ENCODE data around the gene CDH23.

CDH23 gene

GRCh38 chr10:71613877-71614276 lies 217.2 kb downstream of the CDH23 start:
- H3K4me3 ChIP-seq (ENCODE audit: low read length) = no peak overlapping the region
- H3K27me3 ChIP-seq (ENCODE audit: control insufficient read depth, insufficient read depth, low read length) = no peaks in the 10 kb centered on the region
- no peak overlapping the region for H3K9ac ChIP-seq (ENCODE audit: low read length)
- H3K4me1 ChIP-seq (ENCODE audit: control insufficient read depth, insufficient read depth, low read length) = peaks cover 28% of the 10 kb centered on the region
- H3K36me3 ChIP-seq (ENCODE audit: control insufficient read depth, insufficient read depth, low read length) = no peaks in the 10 kb centered on the region
- no peaks in the 10 kb centered on the region for H3K9me3 ChIP-seq (ENCODE audit: control insufficient read depth, low read length)

- Histone ChIP-seq H3K4me1 (ENCODE audit: control insufficient read depth, insufficient read depth, low read length) (peaks cover 28% of the 10 kb centered on the region), H3K4me3 (ENCODE audit: low read length) (no peak overlapping the region), H3K9ac (ENCODE audit: low read length) (no peak overlapping the region), H3K27me3 (ENCODE audit: control insufficient read depth, insufficient read depth, low read length) (no peaks in the 10 kb centered on the region), H3K36me3 (ENCODE audit: control insufficient read depth, insufficient read depth, low read length) (no peaks in the 10 kb centered on the region), H3K9me3 (ENCODE audit: control insufficient read depth, low read length) (no peaks in the 10 kb centered on the region)
Observed at GRCh38 chr10:71614946-71615345, 218.2 kb downstream of the CDH23 start.

- Histone ChIP-seq H3K4me1 (ENCODE audit: control insufficient read depth, insufficient read depth, low read length) (peaks cover 33% of the 10 kb centered on the region), H3K36me3 (ENCODE audit: control insufficient read depth, insufficient read depth, low read length) (no peaks in the 10 kb centered on the region), H3K9me3 (ENCODE audit: control insufficient read depth, low read length) (no peaks in the 10 kb centered on the region), H3K9ac (ENCODE audit: low read length) (no peak overlapping the region), H3K4me3 (ENCODE audit: low read length) (no peak overlapping the region), H3K27me3 (ENCODE audit: control insufficient read depth, insufficient read depth, low read length) (no peaks in the 10 kb centered on the region)
Observed at GRCh38 chr10:71615538-71616329, 219.0 kb downstream of the CDH23 start.

- no peak overlapping the region for H3K9ac ChIP-seq (ENCODE audit: low read length)
- H3K4me3 ChIP-seq (ENCODE audit: low read length) = no peak overlapping the region
- H3K36me3 ChIP-seq (ENCODE audit: control insufficient read depth, insufficient read depth, low read length) = no peaks in the 10 kb centered on the region
- no peaks in the 10 kb centered on the region for H3K27me3 ChIP-seq (ENCODE audit: control insufficient read depth, insufficient read depth, low read length)
- H3K4me1 ChIP-seq (ENCODE audit: control insufficient read depth, insufficient read depth, low read length) = peaks cover 41% of the 10 kb centered on the region
- H3K9me3 ChIP-seq (ENCODE audit: control insufficient read depth, low read length) = no peaks in the 10 kb centered on the region
Observed at GRCh38 chr10:71616817-71617654, 220.3 kb downstream of the CDH23 start.

GRCh38 chr10:71618176-71618575 lies 221.5 kb downstream of the CDH23 start:
- Histone ChIP-seq H3K4me3 (ENCODE audit: low read length) (no peak overlapping the region), H3K36me3 (ENCODE audit: control insufficient read depth, insufficient read depth, low read length) (no peaks in the 10 kb centered on the region), H3K27me3 (ENCODE audit: control insufficient read depth, insufficient read depth, low read length) (no peaks in the 10 kb centered on the region), H3K9me3 (ENCODE audit: control insufficient read depth, low read length) (no peaks in the 10 kb centered on the region), H3K9ac (ENCODE audit: low read length) (no peak overlapping the region), H3K4me1 (ENCODE audit: control insufficient read depth, insufficient read depth, low read length) (peaks cover 45% of the 10 kb centered on the region)

- Histone ChIP-seq H3K9ac (ENCODE audit: low read length) (no peak overlapping the region), H3K4me1 (ENCODE audit: control insufficient read depth, insufficient read depth, low read length) (peaks cover 45% of the 10 kb centered on the region), H3K4me3 (ENCODE audit: low read length) (no peak overlapping the region), H3K9me3 (ENCODE audit: control insufficient read depth, low read length) (no peaks in the 10 kb centered on the region), H3K27me3 (ENCODE audit: control insufficient read depth, insufficient read depth, low read length) (no peaks in the 10 kb centered on the region), H3K36me3 (ENCODE audit: control insufficient read depth, insufficient read depth, low read length) (no peaks in the 10 kb centered on the region)
Observed at GRCh38 chr10:71618598-71618997, 221.9 kb downstream of the CDH23 start.

- Histone ChIP-seq H3K4me1 (ENCODE audit: control insufficient read depth, insufficient read depth, low read length) (peaks cover 40% of the 10 kb centered on the region), H3K9ac (ENCODE audit: low read length) (no peak overlapping the region), H3K27me3 (ENCODE audit: control insufficient read depth, insufficient read depth, low read length) (no peaks in the 10 kb centered on the region), H3K4me3 (ENCODE audit: low read length) (no peak overlapping the region), H3K36me3 (ENCODE audit: control insufficient read depth, insufficient read depth, low read length) (no peaks in the 10 kb centered on the region), H3K9me3 (ENCODE audit: control insufficient read depth, low read length) (no peaks in the 10 kb centered on the region)
Observed at GRCh38 chr10:71620642-71621041, 223.9 kb downstream of the CDH23 start.

GRCh38 chr10:71621231-71622153 lies 224.8 kb downstream of the CDH23 start:
- Histone ChIP-seq H3K36me3 (ENCODE audit: control insufficient read depth, insufficient read depth, low read length) (no peaks in the 10 kb centered on the region), H3K27me3 (ENCODE audit: control insufficient read depth, insufficient read depth, low read length) (no peaks in the 10 kb centered on the region), H3K9me3 (ENCODE audit: control insufficient read depth, low read length) (no peaks in the 10 kb centered on the region), H3K9ac (ENCODE audit: low read length) (no peak overlapping the region), H3K4me1 (ENCODE audit: control insufficient read depth, insufficient read depth, low read length) (peaks cover 40% of the 10 kb centered on the region), H3K4me3 (ENCODE audit: low read length) (no peak overlapping the region)

- no peak overlapping the region for H3K4me3 ChIP-seq (ENCODE audit: low read length)
Observed at GRCh38 chr10:71622154-71622526, 225.4 kb downstream of the CDH23 start.

GRCh38 chr10:71622616-71623015 lies 225.9 kb downstream of the CDH23 start:
- peaks cover 40% of the 10 kb centered on the region for H3K4me1 ChIP-seq (ENCODE audit: control insufficient read depth, insufficient read depth, low read length)
- H3K36me3 ChIP-seq (ENCODE audit: control insufficient read depth, insufficient read depth, low read length) = no peaks in the 10 kb centered on the region
- no peak overlapping the region for H3K4me3 ChIP-seq (ENCODE audit: low read length)
- no peak overlapping the region for H3K9ac ChIP-seq (ENCODE audit: low read length)
- H3K27me3 ChIP-seq (ENCODE audit: control insufficient read depth, insufficient read depth, low read length) = no peaks in the 10 kb centered on the region
- no peaks in the 10 kb centered on the region for H3K9me3 ChIP-seq (ENCODE audit: control insufficient read depth, low read length)

More at GRCh38 chr10:71622154-71622526, 225.4 kb downstream of the CDH23 start:
- Histone ChIP-seq H3K36me3 (ENCODE audit: control insufficient read depth, insufficient read depth, low read length) (no peaks in the 10 kb centered on the region), H3K27me3 (ENCODE audit: control insufficient read depth, insufficient read depth, low read length) (no peaks in the 10 kb centered on the region), H3K4me1 (ENCODE audit: control insufficient read depth, insufficient read depth, low read length) (peaks cover 40% of the 10 kb centered on the region), H3K9ac (ENCODE audit: low read length) (no peak overlapping the region), H3K9me3 (ENCODE audit: control insufficient read depth, low read length) (no peaks in the 10 kb centered on the region)

GRCh38 chr10:71623098-71623985 lies 226.6 kb downstream of the CDH23 start:
- Histone ChIP-seq H3K9me3 (ENCODE audit: control insufficient read depth, low read length) (no peaks in the 10 kb centered on the region), H3K4me3 (ENCODE audit: low read length) (no peak overlapping the region), H3K4me1 (ENCODE audit: control insufficient read depth, insufficient read depth, low read length) (peaks cover 40% of the 10 kb centered on the region), H3K36me3 (ENCODE audit: control insufficient read depth, insufficient read depth, low read length) (no peaks in the 10 kb centered on the region), H3K9ac (ENCODE audit: low read length) (no peak overlapping the region), H3K27me3 (ENCODE audit: control insufficient read depth, insufficient read depth, low read length) (no peaks in the 10 kb centered on the region)
